HEK293 (cell line): ENCODE data around the gene DUSP19.

Experiments
- CTCF ChIA-PET: fragments of 350-600 bp; formaldehyde crosslinking; extraction: SDS; loops from one replicate; lab custom pipeline; 2021; ENCODE audit warnings: antibody characterized with exemption; lab: Yijun Ruan, JAX
- POLR2A ChIA-PET: fragments of 300-600 bp; formaldehyde crosslinking; extraction: SDS; loops from one replicate; lab custom pipeline; 2020; ENCODE audit warnings: antibody characterized with exemption, inconsistent platforms; lab: Yijun Ruan, JAX
- H3K27ac ChIP-seq: fragments of 200-500 bp; sonication (Bioruptor generic); 2 replicates; pipeline ENCODE4 v1.5.1; 2014; ENCODE audit warnings: low read depth, low read length, control low read depth, inconsistent platforms; ENCODE audit errors: extremely low read depth
- H3K36me3 ChIP-seq, 2 experiments: fragments of 200-500 bp in 1 of 2; sonication (Bioruptor generic) in 1 of 2; 1 replicate in 1 of 2; 2 replicates in 1 of 2; pipeline ENCODE4 v1.5.1; 2014 to 2017; ENCODE audit warnings: inconsistent platforms in 2 of 2, low read length in 2 of 2; ENCODE audit not compliant: control insufficient read depth in 2 of 2, insufficient read depth in 1 of 2
- H3K4me1 ChIP-seq: fragments of 200-500 bp; sonication (Bioruptor generic); 2 replicates; pipeline ENCODE4 v1.5.1; 2014; ENCODE audit warnings: mild to moderate bottlenecking, low read length, inconsistent platforms; ENCODE audit not compliant: control insufficient read depth, insufficient read depth
- H3K4me3 ChIP-seq: 2 replicates; pipeline ENCODE4 v1.5.1; 2011; ENCODE audit warnings: low read depth, mild to moderate bottlenecking, control low read depth, low read length, moderate library complexity
- H3K9me3 ChIP-seq: fragments of 200-500 bp; sonication (Bioruptor generic); 2 replicates; pipeline ENCODE4 v1.5.1; 2014; ENCODE audit warnings: low read depth, low read length, inconsistent platforms; ENCODE audit not compliant: control insufficient read depth, insufficient read depth
- BCL11B ChIP-seq: fragments of 450-650 bp; formaldehyde crosslinking; IDR thresholded peaks from 2 replicates; pipeline ENCODE4 v1.5.1; 2016; ENCODE audit warnings: low read depth, missing biosample characterization, missing genetic modification characterization
- HOXC10 ChIP-seq: sonication (generic); formaldehyde crosslinking; IDR thresholded peaks from 2 replicates; pipeline ENCODE4 v1.8.1; 2023; ENCODE audit warnings: mild to moderate bottlenecking, missing genetic modification reagents
- PRDM1 ChIP-seq: fragments of 450-650 bp; formaldehyde crosslinking; IDR thresholded peaks from 2 replicates; pipeline ENCODE4; 2016; ENCODE audit warnings: missing biosample characterization, missing genetic modification characterization
- SP2 ChIP-seq: fragments of 450-650 bp; formaldehyde crosslinking; IDR thresholded peaks from 2 replicates; pipeline ENCODE4 v1.5.1; 2016; ENCODE audit warnings: missing biosample characterization, missing genetic modification characterization
- ZEB2 ChIP-seq: fragments of 450-650 bp; formaldehyde crosslinking; IDR thresholded peaks from 2 replicates; pipeline ENCODE4 v1.5.1; 2016; ENCODE audit warnings: missing biosample characterization, missing genetic modification characterization
- ZFP69B ChIP-seq: fragments of 450-650 bp; formaldehyde crosslinking; IDR thresholded peaks from 2 replicates; pipeline ENCODE4 v1.5.1; 2016; ENCODE audit warnings: missing biosample characterization, missing genetic modification characterization
- ZNF280C ChIP-seq: fragments of 450-650 bp; formaldehyde crosslinking; IDR thresholded peaks from 2 replicates; pipeline ENCODE4 v1.5.1; 2016; ENCODE audit warnings: missing biosample characterization, missing genetic modification characterization
- ZNF416 ChIP-seq: fragments of 450-650 bp; formaldehyde crosslinking; IDR thresholded peaks from 2 replicates; pipeline ENCODE4 v1.5.1; 2016; ENCODE audit warnings: missing biosample characterization, missing genetic modification characterization
- ZNF48 ChIP-seq: fragments of 450-650 bp; formaldehyde crosslinking; IDR thresholded peaks from 2 replicates; pipeline ENCODE4 v1.5.1; 2016; ENCODE audit warnings: missing biosample characterization, missing genetic modification characterization
- ZNF513 ChIP-seq: fragments of 450-650 bp; IDR thresholded peaks from 2 replicates; pipeline ENCODE4 v1.5.1; 2018; ENCODE audit warnings: missing biosample characterization, missing genetic modification characterization
- ZNF548 ChIP-seq: fragments of 450-650 bp; formaldehyde crosslinking; IDR thresholded peaks from 2 replicates; pipeline ENCODE4 v1.5.1; 2016; ENCODE audit warnings: missing biosample characterization, missing genetic modification characterization
- ZNF596 ChIP-seq: fragments of 450-650 bp; IDR thresholded peaks from 2 replicates; pipeline ENCODE4 v1.5.0; 2018; ENCODE audit warnings: missing biosample characterization, mild to moderate bottlenecking, missing genetic modification characterization, moderate library complexity
- ZSCAN23 ChIP-seq: fragments of 450-650 bp; formaldehyde crosslinking; IDR thresholded peaks from 2 replicates; pipeline ENCODE4 v1.5.1; 2016; ENCODE audit warnings: missing biosample characterization, missing genetic modification characterization
- TF ChIP-seq, protein P1 (sequence below): fragments of 450-650 bp; formaldehyde crosslinking; IDR thresholded peaks from 2 replicates; pipeline ENCODE4 v1.5.1; 2016; ENCODE audit warnings: missing biosample characterization, missing genetic modification characterization
- TF ChIP-seq, protein P2 (sequence below): fragments of 450-650 bp; formaldehyde crosslinking; IDR thresholded peaks from 2 replicates; pipeline ENCODE4 v1.5.1; 2017; ENCODE audit warnings: missing biosample characterization, missing genetic modification characterization

The DUSP19 gene

DNA sequence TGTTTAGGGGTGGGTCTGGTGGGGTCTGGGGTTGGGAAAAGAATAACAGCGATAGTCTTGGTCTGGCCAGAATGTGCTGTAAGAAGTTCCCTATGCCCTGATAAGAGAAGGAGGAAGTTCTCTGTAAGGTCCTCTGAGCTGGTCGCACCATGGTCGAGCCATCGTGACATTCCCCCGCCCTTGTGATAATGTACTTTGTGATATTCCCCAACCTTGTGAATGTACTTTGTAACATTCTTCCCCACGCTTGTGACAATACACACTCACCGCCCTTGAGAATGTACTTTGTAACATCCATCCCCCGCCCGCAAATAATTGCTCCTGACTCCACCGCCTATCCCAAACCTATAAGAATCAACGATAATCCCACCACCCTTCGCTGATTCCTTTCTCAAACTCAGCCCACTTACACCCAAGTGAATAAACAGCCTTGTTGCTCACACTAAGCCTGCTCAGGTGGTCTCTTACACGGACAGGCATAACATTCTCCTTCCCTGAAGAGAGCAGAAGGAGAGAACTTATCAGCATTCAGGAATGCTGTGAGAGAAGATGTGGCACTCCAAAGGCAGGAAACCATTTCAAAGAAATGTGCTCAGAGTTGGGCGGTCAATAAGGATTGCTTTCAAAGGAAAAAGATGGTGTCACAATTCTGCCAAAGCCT lies 17.8 kb upstream of the DUSP19 start:
- Histone ChIP-seq H3K27ac (no peak overlapping the region), H3K9me3 (no peaks in the 10 kb centered on the region), H3K36me3 (no peaks in the 10 kb centered on the region), H3K4me3 (no peak overlapping the region)
- ChIA-PET CTCF (no interaction called here), POLR2A (no interaction called here)
- TF ChIP-seq ZEB2 (tag by site-specific recombination): no peak
- no peak for TF ChIP-seq ZNF513 (tag by site-specific recombination)
- no peak for TF ChIP-seq ZSCAN23 (tag by site-specific recombination)
- TF ChIP-seq ZNF416 (tag by site-specific recombination): no peak
- no peak for TF ChIP-seq PRDM1 (tag by site-specific recombination)
- TF ChIP-seq BCL11B (tag by site-specific recombination): no peak
- TF ChIP-seq, all 188 proteins: peak for 0
- H3K4me1 ChIP-seq: no peaks in the 10 kb centered on the region

- ChIA-PET POLR2A (interaction anchor here (0.6 to 1.0 kb wide), 2 partner anchors 16 to 65 kb away, joined by 4 read pairs; partner anchors contain the start of gene DUSP19), CTCF (interaction anchor here (0.6 to 0.9 kb wide), 3 partner anchors 23 to 86 kb away, joined by 3 read pairs; no protein-coding TSS in a partner anchor)
- no peaks in the 10 kb centered on the region for H3K9me3 ChIP-seq
- H3K4me1 ChIP-seq: no peaks in the 10 kb centered on the region
- no peaks in the 10 kb centered on the region for H3K36me3 ChIP-seq
- no peak overlapping the region for H3K4me3 ChIP-seq
- TF ChIP-seq ZNF596 (tag by site-specific recombination) (no peak), HOXC10 (CRISPR knock-in tag) (no peak), ZFP69B (tag by site-specific recombination) (no peak), SP2 (no peak), ZNF548 (tag by site-specific recombination) (no peak), ZNF280C (no peak), ZNF48 (no peak)
- TF ChIP-seq, protein P1, sequence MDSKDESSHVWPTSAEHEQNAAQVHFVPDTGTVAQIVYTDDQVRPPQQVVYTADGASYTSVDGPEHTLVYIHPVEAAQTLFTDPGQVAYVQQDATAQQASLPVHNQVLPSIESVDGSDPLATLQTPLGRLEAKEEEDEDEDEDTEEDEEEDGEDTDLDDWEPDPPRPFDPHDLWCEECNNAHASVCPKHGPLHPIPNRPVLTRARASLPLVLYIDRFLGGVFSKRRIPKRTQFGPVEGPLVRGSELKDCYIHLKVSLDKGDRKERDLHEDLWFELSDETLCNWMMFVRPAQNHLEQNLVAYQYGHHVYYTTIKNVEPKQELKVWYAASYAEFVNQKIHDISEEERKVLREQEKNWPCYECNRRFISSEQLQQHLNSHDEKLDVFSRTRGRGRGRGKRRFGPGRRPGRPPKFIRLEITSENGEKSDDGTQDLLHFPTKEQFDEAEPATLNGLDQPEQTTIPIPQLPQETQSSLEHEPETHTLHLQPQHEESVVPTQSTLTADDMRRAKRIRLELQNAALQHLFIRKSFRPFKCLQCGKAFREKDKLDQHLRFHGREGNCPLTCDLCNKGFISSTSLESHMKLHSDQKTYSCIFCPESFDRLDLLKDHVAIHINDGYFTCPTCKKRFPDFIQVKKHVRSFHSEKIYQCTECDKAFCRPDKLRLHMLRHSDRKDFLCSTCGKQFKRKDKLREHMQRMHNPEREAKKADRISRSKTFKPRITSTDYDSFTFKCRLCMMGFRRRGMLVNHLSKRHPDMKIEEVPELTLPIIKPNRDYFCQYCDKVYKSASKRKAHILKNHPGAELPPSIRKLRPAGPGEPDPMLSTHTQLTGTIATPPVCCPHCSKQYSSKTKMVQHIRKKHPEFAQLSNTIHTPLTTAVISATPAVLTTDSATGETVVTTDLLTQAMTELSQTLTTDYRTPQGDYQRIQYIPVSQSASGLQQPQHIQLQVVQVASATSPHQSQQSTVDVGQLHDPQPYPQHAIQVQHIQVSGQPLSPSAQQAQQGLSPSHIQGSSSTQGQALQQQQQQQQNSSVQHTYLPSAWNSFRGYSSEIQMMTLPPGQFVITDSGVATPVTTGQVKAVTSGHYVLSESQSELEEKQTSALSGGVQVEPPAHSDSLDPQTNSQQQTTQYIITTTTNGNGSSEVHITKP: no peak
- TF ChIP-seq, protein P2, sequence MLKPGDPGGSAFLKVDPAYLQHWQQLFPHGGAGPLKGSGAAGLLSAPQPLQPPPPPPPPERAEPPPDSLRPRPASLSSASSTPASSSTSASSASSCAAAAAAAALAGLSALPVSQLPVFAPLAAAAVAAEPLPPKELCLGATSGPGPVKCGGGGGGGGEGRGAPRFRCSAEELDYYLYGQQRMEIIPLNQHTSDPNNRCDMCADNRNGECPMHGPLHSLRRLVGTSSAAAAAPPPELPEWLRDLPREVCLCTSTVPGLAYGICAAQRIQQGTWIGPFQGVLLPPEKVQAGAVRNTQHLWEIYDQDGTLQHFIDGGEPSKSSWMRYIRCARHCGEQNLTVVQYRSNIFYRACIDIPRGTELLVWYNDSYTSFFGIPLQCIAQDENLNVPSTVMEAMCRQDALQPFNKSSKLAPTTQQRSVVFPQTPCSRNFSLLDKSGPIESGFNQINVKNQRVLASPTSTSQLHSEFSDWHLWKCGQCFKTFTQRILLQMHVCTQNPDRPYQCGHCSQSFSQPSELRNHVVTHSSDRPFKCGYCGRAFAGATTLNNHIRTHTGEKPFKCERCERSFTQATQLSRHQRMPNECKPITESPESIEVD (tag by site-specific recombination): no peak
- no peak overlapping the region for H3K27ac ChIP-seq
Measured at GRCh38 chr2:183063083-183063482, 15.5 kb upstream of the DUSP19 start.
